H9 (cell line): ENCODE measurements around the gene ATG7. TPM values are rescaled to one million over a fixed set of nuclear protein-coding genes. Genes with fewer than 3 reads are reported as not detected.

ENCODE experiments used
- DNase-seq: peaks from one replicate; pipeline ENCODE4 v3.0.0-alpha.2; 2017
- H2AFZ ChIP-seq: one replicate; pipeline ENCODE4 v1.6.1; 2013; ENCODE audit warnings: mild to moderate bottlenecking, low read length, control low read depth, moderate library complexity
- H2AK5ac ChIP-seq: 2 replicates; pipeline ENCODE4 v1.6.1; 2013; ENCODE audit warnings: low read length, control low read depth, mixed read lengths; ENCODE audit not compliant: insufficient read length
- H2BK120ac ChIP-seq: one replicate; pipeline ENCODE4 v1.6.1; 2013; ENCODE audit warnings: low read depth, mild to moderate bottlenecking, low read length, control low read depth, inconsistent platforms; ENCODE audit not compliant: poor library complexity, severe bottlenecking
- H2BK12ac ChIP-seq: 2 replicates; pipeline ENCODE4 v1.6.1; 2013; ENCODE audit warnings: low read length, control low read depth, mixed read lengths, low read depth; ENCODE audit not compliant: insufficient read length
- H2BK15ac ChIP-seq: 2 replicates; pipeline ENCODE4 v1.6.1; 2013; ENCODE audit warnings: low read depth, low read length, control low read depth
- H2BK20ac ChIP-seq: one replicate; pipeline ENCODE4 v1.6.1; 2013; ENCODE audit warnings: low read depth, mild to moderate bottlenecking, low read length, control low read depth, inconsistent platforms; ENCODE audit not compliant: poor library complexity, severe bottlenecking
- H2BK5ac ChIP-seq: 2 replicates; pipeline ENCODE4 v1.6.1; 2013; ENCODE audit warnings: low read length, control low read depth, mixed read lengths; ENCODE audit not compliant: insufficient read length
- H3K14ac ChIP-seq: 2 replicates; pipeline ENCODE4 v1.6.1; 2013; ENCODE audit warnings: low read length, control low read depth; ENCODE audit not compliant: insufficient read depth
- H3K18ac ChIP-seq: 2 replicates; pipeline ENCODE4 v1.6.1; 2013; ENCODE audit warnings: low read depth, mild to moderate bottlenecking, mixed read lengths, low read length, control low read depth; ENCODE audit not compliant: insufficient read length
- H3K23ac ChIP-seq: 2 replicates; pipeline ENCODE4 v1.6.1; 2013; ENCODE audit warnings: low read length, control low read depth, mixed read lengths, low read depth; ENCODE audit not compliant: insufficient read length
- H3K23me2 ChIP-seq: 2 replicates; pipeline ENCODE4 v1.6.1; 2013; ENCODE audit warnings: low read depth, mild to moderate bottlenecking, mixed read lengths, low read length, control low read depth; ENCODE audit not compliant: insufficient read length, poor library complexity, severe bottlenecking
- H3K27ac ChIP-seq: 2 replicates; pipeline ENCODE4 v1.5.1; 2013; ENCODE audit warnings: low read length, control low read depth, mixed read lengths, low read depth; ENCODE audit not compliant: insufficient read length
- H3K27me3 ChIP-seq: 2 replicates; pipeline ENCODE4 v1.6.1; 2013; ENCODE audit warnings: low read length, control low read depth, inconsistent platforms; ENCODE audit not compliant: insufficient read depth
- H3K4ac ChIP-seq: 2 replicates; pipeline ENCODE4 v1.6.1; 2013; ENCODE audit warnings: low read depth, mild to moderate bottlenecking, control low read depth, inconsistent platforms, low read length, moderate library complexity
- H3K4me1 ChIP-seq: 2 replicates; pipeline ENCODE4 v1.6.1; 2013; ENCODE audit warnings: low read length, control low read depth, inconsistent platforms; ENCODE audit not compliant: insufficient read depth
- H3K4me2 ChIP-seq: 2 replicates; pipeline ENCODE4 v1.6.1; 2013; ENCODE audit warnings: low read length, control low read depth, mixed read lengths; ENCODE audit not compliant: insufficient read length, insufficient read depth
- H3K56ac ChIP-seq: 2 replicates; pipeline ENCODE4 v1.6.1; 2013; ENCODE audit warnings: low read depth, mild to moderate bottlenecking, mixed read lengths, low read length, control low read depth; ENCODE audit not compliant: insufficient read length
- H3K79me1 ChIP-seq: 2 replicates; pipeline ENCODE4 v1.6.1; 2013; ENCODE audit warnings: low read depth, mild to moderate bottlenecking, moderate library complexity, low read length, control low read depth, inconsistent platforms; ENCODE audit not compliant: insufficient read depth, poor library complexity, severe bottlenecking
- H3K79me2 ChIP-seq: 2 replicates; pipeline ENCODE4 v1.6.1; 2013; ENCODE audit warnings: low read length, control low read depth, inconsistent platforms; ENCODE audit not compliant: insufficient read depth
- H3K9ac ChIP-seq: 2 replicates; pipeline ENCODE4 v1.6.1; 2013; ENCODE audit warnings: low read length, control low read depth, mixed read lengths; ENCODE audit not compliant: insufficient read length; ENCODE audit errors: extremely low read depth
- H3K9me3 ChIP-seq: one replicate; pipeline ENCODE4 v1.6.1; 2013; ENCODE audit warnings: low read depth, low read length, inconsistent platforms; ENCODE audit not compliant: control insufficient read depth
- H3T11ph ChIP-seq: one replicate; pipeline ENCODE4 v1.6.1; 2013; ENCODE audit warnings: mild to moderate bottlenecking, low read length, control low read depth, inconsistent platforms
- H4K20me1 ChIP-seq: one replicate; pipeline ENCODE4 v1.6.1; 2013; ENCODE audit not compliant: control insufficient read depth, insufficient read length, insufficient read depth
- H4K5ac ChIP-seq: 2 replicates; pipeline ENCODE4 v1.6.1; 2013; ENCODE audit warnings: low read depth, mild to moderate bottlenecking, mixed read lengths, low read length, control low read depth; ENCODE audit not compliant: insufficient read length
- H4K8ac ChIP-seq: replicated peaks from 2 replicates; pipeline ENCODE4 v1.6.1; 2013; ENCODE audit warnings: low read length, control low read depth, mixed read lengths, low read depth; ENCODE audit not compliant: insufficient read length
- H4K91ac ChIP-seq: 2 replicates; pipeline ENCODE4 v1.6.1; 2013; ENCODE audit warnings: low read depth, mild to moderate bottlenecking, moderate library complexity, mixed read lengths, low read length, control low read depth; ENCODE audit not compliant: insufficient read length
- H3K27ac Mint-ChIP-seq, 3 experiments: 2 replicates in 2 of 3; 3 replicates in 1 of 3; pipeline ENCODE4 v1.8.0; 2020 to 2021; ENCODE audit warnings: mixed read lengths in 3 of 3, mild to moderate bottlenecking in 1 of 3, moderate library complexity in 1 of 3
- H3K27me3 Mint-ChIP-seq: 2 replicates; pipeline ENCODE4 v1.8.0; 2021; ENCODE audit warnings: low read depth, mild to moderate bottlenecking, moderate library complexity, mixed read lengths
- H3K36me3 Mint-ChIP-seq, 3 experiments: 2 replicates in 2 of 3; 3 replicates in 1 of 3; pipeline ENCODE4 v1.8.0; 2020 to 2021; ENCODE audit warnings: low read depth in 3 of 3, mixed read lengths in 3 of 3; ENCODE audit not compliant: insufficient read depth in 1 of 3
- H3K4me1 Mint-ChIP-seq, 2 experiments: 2 replicates each; pipeline ENCODE4 v1.8.0; 2020; ENCODE audit warnings: mixed read lengths in 2 of 2
- H3K4me3 Mint-ChIP-seq, 2 experiments: 2 replicates in 1 of 2; 3 replicates in 1 of 2; pipeline ENCODE4 v1.8.0; 2020 to 2021; ENCODE audit warnings: mild to moderate bottlenecking in 2 of 2, mixed read lengths in 2 of 2, moderate library complexity in 1 of 2
- H3K9me3 Mint-ChIP-seq, 2 experiments: 2 replicates in 1 of 2; 3 replicates in 1 of 2; pipeline ENCODE4 v1.8.0; 2020; ENCODE audit warnings: mild to moderate bottlenecking in 2 of 2, mixed read lengths in 2 of 2, moderate library complexity in 1 of 2
- CTCF ChIP-seq: fragments of 200-600 bp; sonication (generic); conservative IDR thresholded peaks from 3 replicates; pipeline ENCODE4 v1.8.0; 2021; ENCODE audit warnings: antibody characterized with exemption, mild to moderate bottlenecking
- WGBS: extraction: QIAGEN DNeasy Blood & Tissue Kit; methylation state at CpG from one replicate; pipeline ENCODE4 v1.1.7; 2013; ENCODE audit warnings: missing lambda C conversion rate, low lambda C conversion rate, mixed read lengths; ENCODE audit not compliant: insufficient read length; ENCODE audit errors: extremely low coverage; 5-methylcytosine and 5-hydroxymethylcytosine counted together
- total RNA-seq: library from RNA; stranded (reverse); gene quantifications from 2 replicates; pipeline ENCODE4 v1.2.1, GENCODE V29; 2021

ATG7 gene
- total RNA-seq, 1 experiment from 2014 or later = 17.9 TPM

DNA sequence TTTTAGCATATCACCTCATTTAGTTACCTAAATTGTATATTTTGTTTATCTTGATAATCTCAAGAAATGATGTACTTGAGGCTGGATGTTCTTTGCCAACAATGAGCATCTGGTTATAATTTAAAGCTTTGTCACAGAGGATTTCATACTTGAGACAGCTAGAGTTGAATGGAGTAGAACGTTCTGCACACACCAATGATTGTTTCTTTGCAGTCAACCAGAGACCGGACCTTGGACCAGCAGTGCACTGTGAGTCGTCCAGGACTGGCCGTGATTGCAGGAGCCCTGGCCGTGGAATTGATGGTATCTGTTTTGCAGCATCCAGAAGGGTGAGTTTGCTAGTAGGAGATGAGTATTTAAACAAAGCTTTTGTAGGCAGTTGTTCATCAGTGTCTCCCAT, 90.4 kb downstream of the ATG7 start:
- H3K23me2 ChIP-seq = no peaks in the 10 kb centered on the region
- H4K8ac ChIP-seq = no peak overlapping the region
- H3K79me2 ChIP-seq = no peaks in the 10 kb centered on the region
- no peak overlapping the region for H3K4me2 ChIP-seq
- H2BK5ac ChIP-seq = no peak overlapping the region
- H3K23ac ChIP-seq = no peak overlapping the region
- H2AFZ ChIP-seq = no peak overlapping the region
- H2BK15ac ChIP-seq = no peak overlapping the region
- peaks cover 1 to 26% (median 16%) of the 10 kb centered on the region in 3 experiments; a peak in 5 of 7 replicates for H3K36me3 Mint-ChIP-seq
- no peak overlapping the region for H3K27ac Mint-ChIP-seq
- no peak overlapping the region for H3K14ac ChIP-seq
- H3K9me3 Mint-ChIP-seq = no peaks in the 10 kb centered on the region
- no CpG with 5 or more reads among the region's 5 CpGs for WGBS
- no peak overlapping the region for H3T11ph ChIP-seq
- H3K4me3 Mint-ChIP-seq = no peak overlapping the region
- H4K5ac ChIP-seq = no peak overlapping the region
- H3K27ac ChIP-seq = no peak overlapping the region
- H3K4me1 Mint-ChIP-seq = peaks cover 12 to 18% of the 10 kb centered on the region in 2 experiments
- no peak overlapping the region for H2BK12ac ChIP-seq
- H4K20me1 ChIP-seq = no peaks in the 10 kb centered on the region
- H3K18ac ChIP-seq = no peak overlapping the region
- no peaks in the 10 kb centered on the region for H3K27me3 Mint-ChIP-seq
- TF ChIP-seq CTCF = no peak
- H4K91ac ChIP-seq = no peak overlapping the region
- H3K56ac ChIP-seq = no peak overlapping the region
- no peak overlapping the region for H2BK20ac ChIP-seq
- no peak overlapping the region for H3K9ac ChIP-seq
- no peaks in the 10 kb centered on the region for H3K4me1 ChIP-seq
- H3K27me3 ChIP-seq = no peaks in the 10 kb centered on the region
- H3K4ac ChIP-seq = no peak overlapping the region
- H3K79me1 ChIP-seq = no peaks in the 10 kb centered on the region
- H3K9me3 ChIP-seq = no peaks in the 10 kb centered on the region
- H2BK120ac ChIP-seq = no peak overlapping the region
- no peak overlapping the region for H2AK5ac ChIP-seq
- DNase-seq = no peak
